HG02623 (cell line): ENCODE measurements around the gene CMPK1.
"Not testable (repeated sequence)": the region's sequence is repeated elsewhere in the genome, so short reads cannot be mapped to it uniquely, and the experiment has no call there.

ENCODE experiments used
- ATAC-seq: cut with Tn5 transposase; IDR thresholded peaks from one replicate; pipeline ENCODE4 v1.9.1; 2021; ENCODE audit warnings: moderate library complexity; ENCODE audit not compliant: unreplicated experiment

CMPK1 gene, protein sequence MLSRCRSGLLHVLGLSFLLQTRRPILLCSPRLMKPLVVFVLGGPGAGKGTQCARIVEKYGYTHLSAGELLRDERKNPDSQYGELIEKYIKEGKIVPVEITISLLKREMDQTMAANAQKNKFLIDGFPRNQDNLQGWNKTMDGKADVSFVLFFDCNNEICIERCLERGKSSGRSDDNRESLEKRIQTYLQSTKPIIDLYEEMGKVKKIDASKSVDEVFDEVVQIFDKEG

GRCh38 chr1:47333578-47333921 lies at the start of gene CMPK1:
Gene CMPK1, plus strand, starts transcription at chr1:47333790. Its CDS starts 156 bp downstream, at chr1:47333946.
- peak; percentile 64 for ATAC-seq

- ATAC-seq, result not testable (repeated sequence)
Observed at GRCh38 chr1:47288116-47288515, 45.5 kb upstream of the CMPK1 start.

GRCh38 chr1:47294863-47295262 lies 38.7 kb upstream of the CMPK1 start:
- not testable (repeated sequence) for ATAC-seq

DNA sequence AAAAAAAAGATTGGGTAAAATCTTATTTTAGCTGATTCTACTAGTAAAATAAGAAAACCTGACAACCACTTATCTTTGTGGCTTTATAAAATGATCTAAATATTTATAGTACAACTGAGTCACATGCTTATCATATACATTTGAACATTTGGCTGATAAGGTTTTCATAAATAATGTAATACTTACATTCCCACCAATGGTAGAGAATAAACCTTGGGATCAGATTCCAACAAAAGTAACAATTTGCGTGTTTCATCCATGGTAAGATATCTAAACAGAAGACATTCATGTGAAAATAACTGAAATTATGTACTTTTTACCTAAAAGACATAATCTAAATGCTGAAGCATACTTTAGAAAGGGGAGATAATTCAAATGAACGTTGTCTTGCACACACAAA lies 38.0 kb upstream of the CMPK1 start:
- ATAC-seq, result no peak

GRCh38 chr1:47298025-47298699 lies 35.4 kb upstream of the CMPK1 start:
- ATAC-seq, result no peak

GRCh38 chr1:47302472-47302871 lies 31.1 kb upstream of the CMPK1 start:
- ATAC-seq, result no peak

DNA sequence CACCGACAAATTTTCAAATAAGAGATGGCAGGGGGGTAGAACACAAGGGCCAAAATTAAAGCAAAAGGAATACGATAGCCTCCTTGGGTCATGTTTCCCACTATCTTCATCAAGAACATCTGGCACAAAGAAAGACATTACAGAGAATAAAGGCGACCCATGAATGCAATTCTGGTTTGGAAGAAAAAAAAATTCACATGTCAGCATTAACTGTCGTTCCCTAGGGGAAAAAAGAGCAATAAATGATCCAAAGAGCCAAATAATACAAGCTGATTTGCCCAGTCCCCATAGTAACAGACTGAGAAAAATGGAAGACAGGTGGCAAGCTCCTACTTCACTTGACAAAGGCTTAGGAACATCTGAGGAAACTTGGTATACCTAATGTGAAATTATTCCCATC lies 24.2 kb upstream of the CMPK1 start:
- no peak for ATAC-seq

DNA sequence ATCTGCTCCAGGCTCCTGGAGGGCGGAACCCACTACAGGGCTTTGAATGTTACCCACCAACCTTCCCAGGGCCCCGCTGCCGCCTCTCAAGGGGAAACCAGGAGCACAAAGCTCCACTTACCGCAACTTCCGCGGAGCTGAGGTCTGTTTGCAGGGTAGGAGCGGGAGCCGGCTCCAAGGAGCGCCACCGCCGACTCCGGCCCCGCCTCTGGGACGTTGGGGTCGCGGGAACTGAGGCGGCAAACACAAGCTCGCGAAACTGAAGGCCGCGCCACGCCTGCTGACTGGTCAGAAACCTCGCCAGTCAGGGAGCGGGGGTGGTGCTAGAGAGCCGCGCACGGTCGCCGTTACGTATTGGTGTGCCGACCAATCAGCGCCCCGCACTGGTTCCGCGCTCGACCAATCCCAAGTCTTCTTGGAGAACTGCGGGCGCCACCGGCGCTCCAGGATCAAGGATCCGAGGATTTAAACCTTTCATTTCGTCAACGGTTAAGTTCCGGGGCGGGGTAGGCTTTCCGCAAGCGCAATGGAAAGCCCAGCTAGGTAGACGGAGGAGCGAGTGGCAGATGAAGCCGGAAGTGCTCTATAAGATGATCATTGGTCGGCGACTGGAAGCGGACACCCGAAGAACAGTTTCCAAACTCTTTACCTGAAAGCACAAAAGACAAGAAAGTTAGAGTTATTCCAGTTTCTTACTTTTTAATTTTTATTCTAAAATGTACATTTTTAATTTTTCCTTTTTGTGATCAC lies 19.5 kb upstream of the CMPK1 start, which contains the start of gene STIL:
Gene STIL, minus strand, starts transcription at position 233 of the 750 bp plus-strand sequence. CDS start 3,828 bp downstream, outside the sequence.
- peak; percentile 97 for ATAC-seq

GRCh38 chr1:47317841-47318240 lies 15.7 kb upstream of the CMPK1 start:
- ATAC-seq, result no peak

DNA sequence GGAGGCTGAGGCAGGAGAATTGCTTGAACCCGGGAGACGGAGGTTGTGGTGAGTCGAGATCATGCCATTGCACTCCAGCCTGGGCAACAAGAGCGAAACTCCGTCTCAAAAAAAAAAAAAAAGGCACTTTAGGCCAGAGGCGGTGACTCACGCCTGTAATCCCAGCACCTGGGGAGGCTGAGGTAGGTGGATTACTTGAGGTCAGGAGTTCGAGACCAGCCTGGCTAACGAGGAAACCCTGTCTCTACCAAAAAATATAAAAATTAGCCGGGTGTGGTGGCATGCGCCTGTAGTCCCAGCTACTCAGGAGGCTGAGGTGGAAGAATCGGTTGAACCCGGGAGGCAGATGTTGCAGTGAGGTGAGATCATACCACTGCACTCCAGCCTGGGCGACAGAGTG lies 13.6 kb upstream of the CMPK1 start:
- not testable (repeated sequence) for ATAC-seq

DNA sequence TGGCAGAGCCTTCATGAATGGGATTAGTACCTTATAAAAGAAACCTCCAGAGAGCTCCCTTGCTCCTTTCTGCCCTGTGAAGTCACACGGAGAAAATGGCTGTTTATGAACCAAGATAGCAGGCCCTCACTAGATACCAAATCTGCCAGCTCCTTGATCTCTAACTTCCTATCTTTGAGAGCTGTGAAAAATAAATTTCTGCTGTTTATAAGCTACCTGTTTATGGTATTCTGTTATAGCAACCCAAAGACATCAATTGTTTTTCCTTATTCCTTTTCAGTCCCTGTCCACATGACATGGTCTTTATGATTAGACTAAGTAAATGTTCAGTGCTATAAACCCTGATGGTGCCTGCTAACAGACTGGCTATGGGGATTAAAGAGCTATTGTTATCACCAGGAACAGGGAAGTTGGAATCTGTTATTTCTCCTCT lies 10.0 kb upstream of the CMPK1 start:
- ATAC-seq, result no peak

DNA sequence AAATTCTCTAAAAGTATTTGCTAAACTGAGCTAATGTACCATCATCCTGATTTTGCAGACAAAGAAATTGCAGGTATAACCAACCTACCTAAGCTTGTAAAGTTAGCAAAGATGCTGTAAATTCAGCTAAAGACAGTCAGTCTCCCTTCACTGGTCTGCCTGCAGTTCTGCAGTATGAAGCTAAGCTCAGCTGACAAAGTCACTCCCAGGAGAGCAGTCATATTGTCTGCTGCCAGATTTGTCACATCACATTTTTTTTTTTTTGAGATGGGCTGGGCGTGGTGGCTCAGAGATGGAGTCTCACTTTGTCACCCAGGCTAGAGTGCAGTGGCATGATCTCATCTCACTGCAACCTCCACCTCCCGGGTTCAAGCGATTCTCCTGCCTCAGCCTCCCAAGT lies 8.9 kb upstream of the CMPK1 start:
- ATAC-seq, result no peak

DNA sequence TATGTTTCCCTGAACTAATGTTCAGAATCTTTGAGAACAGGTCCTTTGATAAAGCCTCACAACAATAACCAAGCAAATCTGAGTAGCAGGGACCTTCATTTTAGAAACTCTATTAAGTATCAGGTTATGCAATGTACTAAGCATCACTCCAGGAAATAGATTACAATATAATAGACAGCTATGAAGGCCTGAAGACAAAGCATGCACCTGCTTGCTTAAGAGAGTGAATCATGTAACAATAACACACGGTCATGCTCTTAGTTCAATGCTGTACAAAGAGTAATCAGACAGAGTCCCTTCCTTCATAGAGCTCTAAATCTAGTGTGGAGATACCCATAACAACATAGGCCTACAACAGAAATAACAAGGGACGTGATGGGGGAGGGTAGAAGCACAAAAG lies 8.1 kb upstream of the CMPK1 start:
- no peak for ATAC-seq

DNA sequence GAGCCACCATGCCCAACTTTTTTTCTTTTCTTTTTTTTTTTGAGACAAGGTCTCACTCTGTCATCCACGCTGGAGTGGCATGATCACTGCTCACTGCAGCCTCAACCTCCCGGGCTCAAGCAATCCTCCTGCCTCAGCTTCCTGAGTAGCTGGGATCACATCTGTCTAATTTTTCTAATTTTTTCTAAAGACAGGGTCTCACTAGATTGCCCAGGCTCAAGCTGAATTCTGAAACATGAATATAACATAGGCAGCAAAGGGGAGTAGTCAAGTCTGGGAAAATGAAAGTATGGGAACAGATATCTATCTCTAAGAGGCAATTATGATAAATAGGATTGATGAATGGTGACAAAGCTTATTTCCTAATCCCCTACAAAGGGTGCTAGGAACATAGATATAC lies 7.3 kb upstream of the CMPK1 start:
- ATAC-seq, result no peak

- no peak for ATAC-seq
Observed at GRCh38 chr1:47328992-47329391, 4.6 kb upstream of the CMPK1 start.

DNA sequence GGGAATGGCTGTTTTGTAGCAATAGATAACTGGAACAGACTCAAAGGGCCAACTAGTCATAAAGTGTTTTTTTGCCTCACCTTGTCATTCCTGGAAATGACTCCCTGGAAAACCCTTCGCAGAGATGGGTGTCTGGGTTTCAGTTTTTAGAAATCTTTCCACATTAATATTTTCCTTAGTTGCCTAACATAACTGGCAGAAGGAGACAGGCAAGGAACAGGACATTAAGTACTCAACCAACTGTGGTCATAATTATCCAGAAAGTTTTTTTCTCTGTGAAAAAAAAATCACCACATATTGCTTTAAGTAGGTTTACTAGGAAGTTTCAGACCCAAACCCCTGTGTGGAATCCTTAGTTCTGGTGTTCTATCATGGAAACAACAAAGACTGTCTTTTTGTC lies 3.4 kb upstream of the CMPK1 start:
- no peak for ATAC-seq

DNA sequence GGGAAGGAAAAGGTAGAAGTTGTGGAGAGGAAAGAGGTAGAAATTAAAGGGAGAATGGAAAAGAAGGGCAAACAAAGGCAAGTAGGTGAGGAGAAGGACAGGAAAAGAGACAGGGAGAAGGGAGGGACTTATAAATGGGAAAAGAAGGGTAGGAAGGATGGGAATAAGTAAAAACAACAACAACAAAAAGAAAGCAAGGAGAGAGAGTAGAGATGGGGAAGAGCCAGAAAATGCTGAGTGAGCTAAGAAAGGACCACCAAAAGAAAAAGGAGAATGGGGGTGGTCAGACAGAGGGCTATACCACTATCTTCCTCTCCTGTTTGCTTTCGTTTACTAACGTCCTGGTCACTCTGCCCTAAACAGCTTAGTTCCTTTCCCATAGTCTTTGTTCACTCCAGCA lies 1.7 kb upstream of the CMPK1 start:
- ATAC-seq, result no peak

- ATAC-seq, result no peak
Observed at GRCh38 chr1:47332779-47333577, 612 bp upstream of the CMPK1 start.

DNA sequence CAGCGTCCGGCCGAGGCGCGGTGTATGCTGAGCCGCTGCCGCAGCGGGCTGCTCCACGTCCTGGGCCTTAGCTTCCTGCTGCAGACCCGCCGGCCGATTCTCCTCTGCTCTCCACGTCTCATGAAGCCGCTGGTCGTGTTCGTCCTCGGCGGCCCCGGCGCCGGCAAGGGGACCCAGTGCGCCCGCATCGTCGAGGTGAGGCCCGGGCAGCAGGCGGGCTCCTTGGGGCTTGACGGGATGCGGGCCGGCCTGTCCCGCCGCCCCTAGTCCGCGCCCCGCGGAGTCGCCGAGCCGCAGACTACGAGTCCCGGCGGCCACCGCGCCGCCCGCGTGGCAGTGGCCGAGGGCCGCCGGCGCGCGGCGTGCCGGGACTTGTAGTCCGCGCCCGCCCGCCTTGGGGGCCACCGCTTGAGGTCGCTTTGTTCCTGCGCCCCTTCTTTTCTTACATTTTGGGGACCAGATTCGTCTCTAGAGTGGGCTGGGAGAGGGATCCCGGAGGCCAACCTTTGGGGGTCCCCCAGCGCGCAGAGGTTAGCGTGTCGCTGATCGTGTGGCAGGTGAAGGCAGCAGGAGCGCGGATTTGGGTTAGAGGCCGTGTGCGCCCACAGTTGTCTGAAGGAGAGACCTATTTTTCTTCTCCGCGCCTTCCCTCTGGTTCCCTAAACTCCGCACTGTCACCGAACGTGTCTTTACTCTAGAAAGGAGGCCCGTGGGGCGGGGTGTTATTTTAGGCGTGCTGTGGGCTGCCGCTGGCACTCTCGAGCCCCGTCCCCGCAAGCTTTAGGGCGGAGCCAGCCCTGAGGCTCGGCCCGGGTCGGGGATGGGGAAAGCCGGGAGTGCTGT lies 553 bp downstream of the CMPK1 start:
- ATAC-seq, result peak; percentile 80

DNA sequence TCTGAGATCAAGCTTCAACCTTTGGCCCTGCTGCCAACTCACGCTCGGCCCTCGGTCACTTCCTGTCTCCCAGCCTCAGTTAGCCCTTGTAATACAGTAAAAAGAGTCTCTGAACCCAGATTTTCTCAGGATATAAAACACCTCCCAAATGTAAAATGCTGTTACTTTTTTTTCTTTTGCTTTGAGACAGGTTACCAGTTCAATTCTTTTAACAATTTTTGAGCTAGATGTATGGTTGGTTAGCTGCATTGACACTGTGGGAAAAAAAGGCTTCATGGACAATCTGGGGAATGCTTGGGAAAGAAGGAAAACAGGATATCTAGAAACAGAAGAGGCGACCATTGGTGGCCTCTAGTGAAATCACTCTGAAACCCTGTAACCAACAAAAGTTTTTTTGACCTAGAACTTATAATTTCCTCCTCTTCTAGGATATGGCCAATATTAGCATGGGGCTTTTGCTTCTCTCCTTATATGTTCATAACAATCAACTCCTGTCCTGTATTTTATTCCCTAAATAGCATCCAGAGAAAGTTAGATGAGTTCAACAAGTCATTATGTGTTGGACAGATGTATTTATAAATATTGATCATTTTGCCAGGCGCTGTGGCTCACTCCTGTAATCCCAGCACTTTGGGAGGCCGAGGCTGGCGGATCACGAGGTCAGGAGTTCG lies 1.3 kb downstream of the CMPK1 start:
- no peak for ATAC-seq
